ENCODE results near the gene DGKD. TPM values are rescaled to one million over a fixed set of nuclear protein-coding genes. Genes with fewer than 3 reads are reported as not detected.
A peak's percentile ranks its signal among the peaks of the same experiment; 100 is the strongest.

DGKD gene
- total RNA-seq, 2 experiments from 2014 or later: 147 to 156 TPM

DNA sequence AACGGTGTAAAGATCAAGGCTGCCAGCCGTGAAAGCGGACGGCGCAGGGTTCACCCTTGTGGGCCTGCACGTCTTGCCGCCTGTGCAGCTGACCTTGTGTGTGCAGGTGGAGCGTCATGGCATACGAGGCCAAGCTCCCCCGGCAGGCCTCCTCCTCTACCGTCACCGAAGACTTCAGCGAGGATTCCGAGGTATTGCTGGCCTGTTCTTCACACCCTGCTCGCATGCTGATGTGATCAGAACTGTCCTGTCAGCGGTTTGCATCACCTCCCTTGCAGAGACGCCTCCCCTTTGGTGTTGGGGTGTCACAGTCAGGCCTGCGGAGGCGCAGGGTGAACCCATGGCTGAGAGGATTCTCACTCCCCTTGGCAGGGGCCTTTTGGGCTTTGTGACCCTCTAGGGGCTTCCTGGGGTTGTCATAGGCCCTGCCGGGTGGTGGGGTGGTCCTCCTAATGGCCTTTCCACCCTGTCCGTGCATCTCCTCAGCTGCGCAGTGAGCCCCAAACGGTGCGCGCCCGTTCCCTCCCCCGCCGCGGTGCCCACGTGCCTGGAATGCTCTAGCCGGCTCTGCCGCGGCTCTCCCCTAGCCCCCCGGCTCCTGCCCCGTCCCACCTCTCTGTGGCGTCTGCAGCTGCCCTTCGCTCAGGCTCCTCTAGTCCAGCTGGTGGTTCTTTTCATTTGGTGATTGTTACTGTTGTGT, 92.5 kb downstream of the DGKD start:
- ChIA-PET POLR2A (interaction anchor here (1.3 kb wide), 1 partner anchor 24 kb away, joined by 3 read pairs; no protein-coding TSS in a partner anchor), CTCF (interaction anchor here (0.8 kb wide), 1 partner anchor 43 kb away, joined by 3 read pairs; no protein-coding TSS in a partner anchor)
- Mint-ChIP-seq H3K27me3 (no peaks in the 10 kb centered on the region), H3K4me3 (no peak overlapping the region), H3K36me3 (ENCODE audit: low read depth) (peaks cover 96% of the 10 kb centered on the region), H3K4me1 (ENCODE audit: low read depth) (peaks cover 23% of the 10 kb centered on the region), H3K27ac (no peak overlapping the region), H3K9me3 (no peaks in the 10 kb centered on the region)
- TF ChIP-seq, protein P1, sequence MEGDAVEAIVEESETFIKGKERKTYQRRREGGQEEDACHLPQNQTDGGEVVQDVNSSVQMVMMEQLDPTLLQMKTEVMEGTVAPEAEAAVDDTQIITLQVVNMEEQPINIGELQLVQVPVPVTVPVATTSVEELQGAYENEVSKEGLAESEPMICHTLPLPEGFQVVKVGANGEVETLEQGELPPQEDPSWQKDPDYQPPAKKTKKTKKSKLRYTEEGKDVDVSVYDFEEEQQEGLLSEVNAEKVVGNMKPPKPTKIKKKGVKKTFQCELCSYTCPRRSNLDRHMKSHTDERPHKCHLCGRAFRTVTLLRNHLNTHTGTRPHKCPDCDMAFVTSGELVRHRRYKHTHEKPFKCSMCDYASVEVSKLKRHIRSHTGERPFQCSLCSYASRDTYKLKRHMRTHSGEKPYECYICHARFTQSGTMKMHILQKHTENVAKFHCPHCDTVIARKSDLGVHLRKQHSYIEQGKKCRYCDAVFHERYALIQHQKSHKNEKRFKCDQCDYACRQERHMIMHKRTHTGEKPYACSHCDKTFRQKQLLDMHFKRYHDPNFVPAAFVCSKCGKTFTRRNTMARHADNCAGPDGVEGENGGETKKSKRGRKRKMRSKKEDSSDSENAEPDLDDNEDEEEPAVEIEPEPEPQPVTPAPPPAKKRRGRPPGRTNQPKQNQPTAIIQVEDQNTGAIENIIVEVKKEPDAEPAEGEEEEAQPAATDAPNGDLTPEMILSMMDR (IDR thresholded peaks at IDR 0.05): no peak
- H3K4me3 ChIP-seq (ENCODE audit: low read length): no peak overlapping the region
- peaks cover 91% of the 10 kb centered on the region for H3K36me3 ChIP-seq (ENCODE audit: insufficient read depth, low read length)
- no peaks in the 10 kb centered on the region for H3K9me3 ChIP-seq (ENCODE audit: control insufficient read depth in 1 of 2, insufficient read depth in 1 of 2, low read length in 2 of 2)
- ATAC-seq (ENCODE audit: poor library complexity) (no peak), DNase-seq (peak in 1 of 14 experiments; percentile 27)
- intact Hi-C loops (cut with DNase I, micrococcal nuclease): loop anchor here in 1 of 2 experiments (10.0 kb wide), 1 partner anchor 162 kb away; no protein-coding TSS in a partner anchor
- no peaks in the 10 kb centered on the region for H3K27me3 ChIP-seq (ENCODE audit: control insufficient read depth in 1 of 2, insufficient read depth in 2 of 2, low read length in 2 of 2)
- H3K27ac ChIP-seq (ENCODE audit: low read depth in 1 of 2, low read length in 2 of 2): no peak overlapping the region
- peaks cover 12% of the 10 kb centered on the region for H3K4me1 ChIP-seq (ENCODE audit: insufficient read depth, low read length)

- TF ChIP-seq, protein P1 (IDR thresholded peaks at IDR 0.05): no peak
- H3K9me3 ChIP-seq (ENCODE audit: control insufficient read depth in 1 of 2, insufficient read depth in 1 of 2, low read length in 2 of 2): no peaks in the 10 kb centered on the region
- Mint-ChIP-seq H3K36me3 (ENCODE audit: low read depth) (peaks cover 96% of the 10 kb centered on the region), H3K4me1 (ENCODE audit: low read depth) (peaks cover 15% of the 10 kb centered on the region), H3K27me3 (no peaks in the 10 kb centered on the region), H3K9me3 (no peaks in the 10 kb centered on the region), H3K4me3 (no peak overlapping the region), H3K27ac (no peak overlapping the region)
- no peak for ATAC-seq (ENCODE audit: poor library complexity)
- peaks cover 96% of the 10 kb centered on the region for H3K36me3 ChIP-seq (ENCODE audit: insufficient read depth, low read length)
- no peak overlapping the region for H3K4me3 ChIP-seq (ENCODE audit: low read length)
- H3K27ac ChIP-seq (ENCODE audit: low read depth in 1 of 2, low read length in 2 of 2): no peak overlapping the region
- ChIA-PET CTCF (no interaction called here), POLR2A (interaction anchor here (1.3 kb wide), 1 partner anchor 25 kb away, joined by 3 read pairs; no protein-coding TSS in a partner anchor)
- peaks cover 12% of the 10 kb centered on the region for H3K4me1 ChIP-seq (ENCODE audit: insufficient read depth, low read length)
- intact Hi-C loops (cut with DNase I, micrococcal nuclease): loop anchor here in 1 of 2 experiments (10.0 kb wide), 1 partner anchor 163 kb away; no protein-coding TSS in a partner anchor
- no peaks in the 10 kb centered on the region for H3K27me3 ChIP-seq (ENCODE audit: control insufficient read depth in 1 of 2, insufficient read depth in 2 of 2, low read length in 2 of 2)
- DNase-seq: peak in 1 of 14 experiments; percentile 23
Observed at GRCh38 chr2:233447506-233448219, 93.4 kb downstream of the DGKD start.

DNA sequence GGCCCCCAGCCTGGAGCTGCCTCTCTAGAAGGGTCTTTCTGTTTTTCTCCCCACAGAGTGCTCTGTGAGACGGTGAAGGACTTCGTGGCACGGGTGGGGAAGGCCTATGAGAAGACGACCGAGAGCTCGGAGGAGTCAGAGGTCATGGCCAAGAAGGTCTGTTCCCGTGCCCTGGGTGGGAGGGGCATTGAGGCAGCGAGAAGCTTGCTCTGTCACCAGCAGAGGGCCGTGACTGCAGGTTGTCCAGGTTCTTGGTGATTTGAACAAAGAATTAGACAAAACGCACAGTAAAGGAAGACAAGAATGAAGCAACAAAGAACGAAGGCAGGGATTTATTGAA, 93.9 kb downstream of the DGKD start:
- Histone ChIP-seq H3K27me3 (ENCODE audit: control insufficient read depth in 1 of 2, insufficient read depth in 2 of 2, low read length in 2 of 2) (no peaks in the 10 kb centered on the region), H3K27ac (ENCODE audit: low read depth in 1 of 2, low read length in 2 of 2) (no peak overlapping the region), H3K36me3 (ENCODE audit: insufficient read depth, low read length) (peaks cover 96% of the 10 kb centered on the region), H3K9me3 (ENCODE audit: control insufficient read depth in 1 of 2, insufficient read depth in 1 of 2, low read length in 2 of 2) (no peaks in the 10 kb centered on the region), H3K4me1 (ENCODE audit: insufficient read depth, low read length) (peaks cover 8% of the 10 kb centered on the region), H3K4me3 (ENCODE audit: low read length) (no peak overlapping the region)
- ATAC-seq (ENCODE audit: poor library complexity) (no peak), DNase-seq (peak in 1 of 14 experiments; percentile 30)
- Mint-ChIP-seq H3K9me3 (no peaks in the 10 kb centered on the region), H3K27ac (no peak overlapping the region), H3K36me3 (ENCODE audit: low read depth) (peaks cover 96% of the 10 kb centered on the region), H3K27me3 (no peaks in the 10 kb centered on the region), H3K4me1 (ENCODE audit: low read depth) (peaks cover 12% of the 10 kb centered on the region), H3K4me3 (no peak overlapping the region)
- CTCF ChIA-PET: no interaction called here
- TF ChIP-seq, protein P1 (IDR thresholded peaks at IDR 0.05): no peak
- POLR2A ChIA-PET: no interaction called here
- intact Hi-C loops (cut with DNase I, micrococcal nuclease): loop anchor here in 1 of 2 experiments (10.0 kb wide), 1 partner anchor 163 kb away; no protein-coding TSS in a partner anchor

All from CD4-positive, alpha-beta T cell (primary cell).